ENCODE measurements around the gene CDT1.
A peak's percentile ranks its signal among the peaks of the same experiment; 100 is the strongest.

The CDT1 gene

GRCh38 chr16:88855176-88855575, 51.6 kb downstream of the CDT1 start:
- peak in 1 of 51 donors; percentile 3 for DNase-seq

GRCh38 chr16:88855736-88856121, 52.1 kb downstream of the CDT1 start:
- DNase-seq, result no peak

- peak in 6 of 51 donors; percentile 24 to 53 (median 44) for DNase-seq
These were observed 52.7 kb downstream of the CDT1 start for GRCh38 chr16:88856122-88856827.

- peak; percentile 63 to 100 (median 98) for DNase-seq
These were observed 53.5 kb downstream of the CDT1 start, which contains the start of the genes GALNS and TRAPPC2L for GRCh38 chr16:88856828-88857727. Gene GALNS (minus strand): TSS chr16:88856947. CDS start chr16:88856877, 70 bp downstream. Gene TRAPPC2L (plus strand): TSS chr16:88857127. CDS start chr16:88857151, 24 bp downstream.

GRCh38 chr16:88857728-88858339, 54.2 kb downstream of the CDT1 start:
- peak in 50 of 51 donors; percentile 9 to 83 (median 54) for DNase-seq

Measured in hypothalamus (tissue), 51 donors.